RKO (cell line): ENCODE results near the gene TIMM9.
A peak's percentile ranks its signal among the peaks of the same experiment; 100 is the strongest.
"Not testable (repeated sequence)": the region's sequence is repeated elsewhere in the genome, so short reads cannot be mapped to it uniquely, and the experiment has no call there.

Experiments used
- DNase-seq: peaks from one replicate; pipeline ENCODE4 v3.0.0-alpha.2; 2016; ENCODE audit warnings: low spot score

TIMM9 gene

GRCh38 chr14:58398495-58398894 lies 28.8 kb downstream of the TIMM9 start:
- DNase-seq, result no peak

GRCh38 chr14:58397156-58397555 lies 30.2 kb downstream of the TIMM9 start:
- no peak for DNase-seq

GRCh38 chr14:58395812-58396788 lies 31.2 kb downstream of the TIMM9 start, which contains the start of gene TOMM20L:
TSS of gene TOMM20L (plus strand) at chr14:58395930. CDS start at chr14:58395958, 28 bp downstream.
- DNase-seq, result peak; percentile 81

- no peak for DNase-seq
Measured at GRCh38 chr14:58395562-58395811, 31.8 kb downstream of the TIMM9 start.

- DNase-seq, result no peak
Measured at GRCh38 chr14:58390830-58391229, 36.5 kb downstream of the TIMM9 start.

- no peak for DNase-seq
Measured at GRCh38 chr14:58376791-58377190, 50.5 kb downstream of the TIMM9 start.

GRCh38 chr14:58368956-58369355 lies 58.4 kb downstream of the TIMM9 start:
- DNase-seq, result no peak

GRCh38 chr14:58367296-58367695 lies 60.0 kb downstream of the TIMM9 start:
- no peak for DNase-seq

GRCh38 chr14:58364316-58364715 lies 63.0 kb downstream of the TIMM9 start:
- DNase-seq, result no peak

GRCh38 chr14:58362798-58363412 lies 64.4 kb downstream of the TIMM9 start:
- peak; percentile 50 for DNase-seq

- not testable (repeated sequence) for DNase-seq
Measured at GRCh38 chr14:58362272-58362671, 65.1 kb downstream of the TIMM9 start.
